K562 (cell line): ENCODE results near the gene PCDHA11. TPM values are rescaled to one million over a fixed set of nuclear protein-coding genes. Genes with fewer than 3 reads are reported as not detected.

Experiments
- ATAC-seq: fragments of 200-7000 bp; cut with Tn5 transposase; 3 replicates; pipeline ENCODE4 v1.9.1; 2020; ENCODE audit warnings: moderate library complexity
- BruUV-seq: library from RNA; stranded (reverse); fragments of 400-500 nt; replicated peaks from 2 replicates; lab custom pipeline; 2021; lab: Mats Ljungman, UMichigan
- CTCF ChIA-PET: fragments of 300-600 bp; formaldehyde crosslinking; extraction: SDS; loops from one replicate; lab custom pipeline; 2021; ENCODE audit warnings: low intra/inter-chr PET ratio; lab: Yijun Ruan, JAX
- POLR2A ChIA-PET: fragments of 300-600, 350-650 bp; sonication (Branson Sonifier 250); formaldehyde crosslinking; extraction: SDS; loops from one replicate; lab custom pipeline; 2021; ENCODE audit warnings: antibody characterized with exemption, inconsistent platforms; lab: Yijun Ruan, JAX
- DNase-seq, 4 experiments: peaks; one replicate each; pipeline versions ENCODE4 v3.0.0 to v3.0.0-alpha.2; 2011 to 2018; ENCODE audit warnings: low spot score in 3 of 4, mixed read lengths in 3 of 4; ENCODE audit errors: extremely low read depth in 1 of 4
- FAIRE-seq: peaks from 2 replicates; lab custom pipeline; 2011; peaks lifted over from hg19 to GRCh38; lab: Jason Lieb, UNC
- H2AFZ ChIP-seq: 2 replicates; pipeline ENCODE4 v1.6.0; 2011; ENCODE audit warnings: low read depth, low read length, control low read depth, inconsistent platforms
- H3K27ac ChIP-seq: fragments of 200-600 bp; 3 replicates; pipeline ENCODE4 v1.8.0; 2011; ENCODE audit warnings: low read depth, mild to moderate bottlenecking, control low read depth, inconsistent platforms, low read length, moderate library complexity, mixed read lengths; ENCODE audit errors: extremely low read depth
- H3K27me3 ChIP-seq, 2 experiments: fragments of 300-600 bp in 1 of 2; 2 replicates in 1 of 2; 3 replicates in 1 of 2; pipeline versions ENCODE4 v1.6.0 to v1.8.0; 2011; ENCODE audit warnings: inconsistent platforms in 2 of 2, low read length in 2 of 2, mild to moderate bottlenecking in 1 of 2, mixed read lengths in 1 of 2, moderate library complexity in 1 of 2; ENCODE audit not compliant: control insufficient read depth in 2 of 2, insufficient read depth in 2 of 2
- H3K36me3 ChIP-seq: fragments of 300-600 bp; 3 replicates; pipeline ENCODE4 v1.8.0; 2011; ENCODE audit warnings: mild to moderate bottlenecking, low read length, inconsistent platforms; ENCODE audit not compliant: control insufficient read depth, insufficient read depth
- H3K4me1 ChIP-seq, 2 experiments: fragments of 200-600 bp in 1 of 2; replicated peaks in 1 of 2; 2 replicates in 1 of 2; 3 replicates in 1 of 2; pipeline versions ENCODE4 v1.5.1 to v1.8.0; 2011; ENCODE audit warnings: inconsistent platforms in 2 of 2, low read length in 2 of 2, mild to moderate bottlenecking in 1 of 2, mixed read lengths in 1 of 2, moderate library complexity in 1 of 2; ENCODE audit not compliant: control insufficient read depth in 2 of 2, insufficient read depth in 2 of 2
- H3K4me2 ChIP-seq: 2 replicates; pipeline ENCODE4 v1.6.1; 2011; ENCODE audit warnings: low read length, control low read depth, inconsistent platforms, mixed read lengths; ENCODE audit not compliant: insufficient read depth
- H3K4me3 ChIP-seq: fragments of 200-600 bp; sonication (generic), shearing (Covaris generic); 2 replicates; pipeline ENCODE4 v1.5.1; 2016; ENCODE audit warnings: control low read depth, inconsistent platforms
- H3K79me2 ChIP-seq: fragments of 200-600 bp; 3 replicates; pipeline ENCODE4 v1.8.0; 2011; ENCODE audit warnings: low read length, inconsistent platforms; ENCODE audit not compliant: control insufficient read depth, insufficient read depth
- H3K9ac ChIP-seq, 2 experiments: 2 replicates each; pipeline versions ENCODE4 v1.6.0 to v1.6.1; 2011; ENCODE audit warnings: low read depth in 2 of 2, low read length in 2 of 2, control low read depth in 1 of 2, inconsistent platforms in 1 of 2, mild to moderate bottlenecking in 1 of 2, mixed read lengths in 1 of 2; ENCODE audit not compliant: insufficient read depth in 1 of 2
- H3K9me1 ChIP-seq: one replicate; pipeline ENCODE4 v1.6.0; 2011; ENCODE audit warnings: inconsistent platforms, mild to moderate bottlenecking, low read length, moderate library complexity; ENCODE audit not compliant: control insufficient read depth, insufficient read depth
- H3K9me3 ChIP-seq: replicated peaks from 2 replicates; pipeline ENCODE4 v1.5.1; 2011; ENCODE audit warnings: low read depth, low read length, inconsistent platforms; ENCODE audit not compliant: control insufficient read depth, insufficient read depth
- H4K20me1 ChIP-seq: replicated peaks from 2 replicates; pipeline ENCODE4 v1.6.1; 2011; ENCODE audit warnings: low read length, inconsistent platforms, mixed read lengths; ENCODE audit not compliant: control insufficient read depth, insufficient read depth
- DMBX1 ChIP-seq: fragments of 250-450 bp; sonication (Bioruptor Pico); IDR thresholded peaks from 2 replicates; pipeline ENCODE4 v1.8.0; 2022; ENCODE audit warnings: inconsistent platforms, mild to moderate bottlenecking, moderate library complexity, borderline replicate concordance
- WGBS: fragments of 100-300 bp; shearing (Covaris generic); methylation state at CpG from one replicate; pipeline ENCODE4 v1.1.6; 2016; ENCODE audit warnings: low coverage, mixed read lengths; ENCODE audit not compliant: insufficient coverage; ENCODE audit errors: missing lambda C conversion rate; 5-methylcytosine and 5-hydroxymethylcytosine counted together
- in situ Hi-C: fragments of 300-500 bp; cut with MboI; formaldehyde crosslinking; loops from 4 replicates; pipeline ENCODE4 v1.15.0; 2018; ENCODE audit warnings: inconsistent platforms, mixed read lengths
- intact Hi-C: fragments of 100-400 bp; cut with micrococcal nuclease; formaldehyde crosslinking; loops from 2 replicates; pipeline ENCODE4 v1.14.2; 2022
- polyA plus RNA-seq, 8 experiments: library from polyadenylated mRNA; depleted of rRNA in 4 of 8; stranded (reverse) in 5 of 8; unstranded in 3 of 8; fragments of >200 nt; fragmentation: Nextera tagmentation in 2 of 8; fragmentation: Illumina TruSeq in 1 of 8; extraction: Ambion mirVana in 2 of 8; extraction: Trizol in 1 of 8; gene quantifications; 2 replicates each; pipeline versions ENCODE4 v1.2.1 to v1.2.3, GENCODE V29; 2011 to 2014; ENCODE audit warnings: inconsistent platforms in 1 of 8, missing spikeins in 1 of 8
- total RNA-seq, 7 experiments: library from RNA; depleted of rRNA in 6 of 7; stranded (reverse); fragments of >200 nt in 6 of 7; fragmentation: Illumina TruSeq in 2 of 7; extraction: Trizol in 2 of 7; gene quantifications; 2 replicates each; pipeline versions ENCODE4 v1.2.1 to v1.2.3, GENCODE V29; 2011 to 2021; ENCODE audit warnings: low replicate concordance in 1 of 7
- TF ChIP-seq, protein P1 (sequence below), 3 experiments: IDR thresholded peaks in 2 of 3; conservative IDR thresholded peaks in 1 of 3; 2 replicates each; pipeline ENCODE4 v1.5.1; 2011 to 2012; ENCODE audit warnings: low read length in 3 of 3, mild to moderate bottlenecking in 3 of 3, control low read depth in 2 of 3, improper control_type of control experiment in 1 of 3, inconsistent platforms in 1 of 3, low read depth in 1 of 3, mixed read lengths in 1 of 3, moderate library complexity in 1 of 3; ENCODE audit not compliant: insufficient read depth in 2 of 3

The PCDHA11 gene
- total and polyA plus RNA-seq, 9 of the 15 experiments (the other 6 are each of a cell fraction or from before 2014, with no cell fraction given), result not detected

DNA sequence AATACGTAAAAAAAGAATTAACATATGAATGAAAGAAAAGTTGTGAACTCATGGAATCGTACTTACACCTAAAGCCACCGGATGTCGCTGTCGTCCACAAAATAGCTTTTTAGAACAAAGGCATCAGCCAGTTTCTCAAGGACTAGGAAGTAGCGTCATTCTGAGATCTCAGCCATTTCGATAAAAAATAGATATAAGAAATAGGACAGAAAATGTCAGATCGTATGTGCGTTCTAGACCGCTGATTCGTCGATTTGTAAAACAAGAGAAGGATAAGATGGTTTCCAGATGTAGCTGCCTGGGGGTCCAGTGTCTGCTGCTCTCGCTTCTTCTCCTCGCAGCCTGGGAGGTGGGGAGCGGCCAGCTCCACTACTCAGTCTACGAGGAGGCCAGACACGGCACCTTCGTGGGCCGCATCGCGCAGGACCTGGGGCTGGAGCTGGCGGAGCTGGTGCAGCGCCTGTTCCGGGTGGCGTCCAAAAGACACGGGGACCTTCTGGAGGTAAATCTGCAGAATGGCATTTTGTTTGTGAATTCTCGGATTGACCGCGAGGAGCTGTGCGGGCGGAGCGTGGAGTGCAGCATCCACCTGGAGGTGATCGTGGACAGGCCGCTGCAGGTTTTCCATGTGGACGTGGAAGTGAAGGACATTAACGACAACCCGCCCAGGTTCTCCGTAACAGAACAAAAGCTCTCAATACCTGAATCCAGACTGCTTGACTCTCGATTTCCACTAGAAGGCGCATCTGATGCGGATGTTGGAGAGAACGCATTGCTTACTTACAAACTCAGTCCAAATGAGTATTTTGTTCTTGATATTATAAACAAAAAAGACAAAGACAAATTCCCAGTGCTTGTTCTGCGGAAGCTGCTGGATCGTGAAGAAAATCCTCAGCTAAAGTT, 12.7 kb upstream of the PCDHA11 start, which contains the start of gene PCDHA10:
Gene PCDHA10 (plus strand): TSS at position 126 of the 903 bp plus-strand sequence. CDS start 152 bp downstream, at position 278.
- DNase-seq (no peak), ATAC-seq (no peak), FAIRE-seq (no peak)
- Histone ChIP-seq H3K9ac (no peak within 1 kb of the TSS), H3K9me1 (no peaks in the 10 kb centered on the region), H3K36me3 (no peaks in the 10 kb centered on the region), H3K9me3 (0 out of 2 replicates have a peak, but pooled peaks cover 2% of the 10 kb centered on the region), H3K4me3 (no peak within 1 kb of the TSS), H2AFZ (no peak within 1 kb of the TSS), H3K4me1 (no peaks in the 10 kb centered on the region), H3K79me2 (no peaks in the 10 kb centered on the region), H3K27me3 (no peaks in the 10 kb centered on the region), H4K20me1 (no peaks in the 10 kb centered on the region), H3K27ac (no peak within 1 kb of the TSS), H3K4me2 (no peak within 1 kb of the TSS)
- no peak for TF ChIP-seq DMBX1 (CRISPR knock-in tag)
- TF ChIP-seq, protein P1, sequence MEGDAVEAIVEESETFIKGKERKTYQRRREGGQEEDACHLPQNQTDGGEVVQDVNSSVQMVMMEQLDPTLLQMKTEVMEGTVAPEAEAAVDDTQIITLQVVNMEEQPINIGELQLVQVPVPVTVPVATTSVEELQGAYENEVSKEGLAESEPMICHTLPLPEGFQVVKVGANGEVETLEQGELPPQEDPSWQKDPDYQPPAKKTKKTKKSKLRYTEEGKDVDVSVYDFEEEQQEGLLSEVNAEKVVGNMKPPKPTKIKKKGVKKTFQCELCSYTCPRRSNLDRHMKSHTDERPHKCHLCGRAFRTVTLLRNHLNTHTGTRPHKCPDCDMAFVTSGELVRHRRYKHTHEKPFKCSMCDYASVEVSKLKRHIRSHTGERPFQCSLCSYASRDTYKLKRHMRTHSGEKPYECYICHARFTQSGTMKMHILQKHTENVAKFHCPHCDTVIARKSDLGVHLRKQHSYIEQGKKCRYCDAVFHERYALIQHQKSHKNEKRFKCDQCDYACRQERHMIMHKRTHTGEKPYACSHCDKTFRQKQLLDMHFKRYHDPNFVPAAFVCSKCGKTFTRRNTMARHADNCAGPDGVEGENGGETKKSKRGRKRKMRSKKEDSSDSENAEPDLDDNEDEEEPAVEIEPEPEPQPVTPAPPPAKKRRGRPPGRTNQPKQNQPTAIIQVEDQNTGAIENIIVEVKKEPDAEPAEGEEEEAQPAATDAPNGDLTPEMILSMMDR (IDR thresholded peaks at IDR 0.05 in 2 of 3, conservative IDR thresholded peaks at IDR 0.05 in 1 of 3; ENCODE audit: insufficient read depth in 2 of 3, low read depth in 1 of 3, low read length in 3 of 3), result 0 out of 6 replicates have a peak, but pooled peaks of 1 of the 3 experiments have one; percentile 26
- no TSS peak for BruUV-seq
- in situ Hi-C loops (no loop called here), intact Hi-C loops (no loop called here)
- WGBS, result 19% methylated on average over 37 of the region's 44 CpGs
- POLR2A ChIA-PET, result no interaction called here
- CTCF ChIA-PET, result no interaction called here
